Uterus (tissue), 4 donors: Measurements from ENCODE around the gene PIM1. TPM values are rescaled to one million over a fixed set of nuclear protein-coding genes. Genes with fewer than 3 reads are reported as not detected.

ENCODE experiments used
- DNase-seq, 2 donors: peaks; one replicate each; pipeline ENCODE4 v3.0.0-alpha.2; 2019 to 2020
- H3K27ac ChIP-seq, 2 donors: fragments of 200-600 bp; sonication (generic); 1 replicate in 1 of 2; 2 replicates in 1 of 2; pipeline ENCODE4 v1.5.1; 2016 to 2018
- H3K27me3 ChIP-seq, 2 donors: fragments of 200-600 bp; sonication (generic); one replicate each; pipeline ENCODE4 v1.5.1; 2018 to 2019; ENCODE audit warnings: control low read depth in 1 of 2
- H3K36me3 ChIP-seq, 2 donors: fragments of 200-600 bp; sonication (generic); one replicate each; pipeline ENCODE4 v1.5.1; 2019; ENCODE audit warnings: control low read depth in 1 of 2
- H3K4me1 ChIP-seq, 2 donors: fragments of 200-600 bp; sonication (generic); one replicate each; pipeline ENCODE4 v1.5.1; 2018 to 2019; ENCODE audit warnings: control low read depth in 1 of 2
- H3K4me3 ChIP-seq, 2 donors: fragments of 200-600 bp; sonication (generic); 1 replicate in 1 of 2; 2 replicates in 1 of 2; pipeline ENCODE4 v1.5.1; 2018 to 2019; ENCODE audit warnings: mild to moderate bottlenecking in 1 of 2
- H3K9me3 ChIP-seq, 2 donors: fragments of 200-600 bp; sonication (generic); one replicate each; pipeline ENCODE4 v1.5.1; 2019; ENCODE audit warnings: control low read depth in 1 of 2
- CTCF ChIP-seq, 4 experiments: fragments of 200-600 bp in 2 of 4; fragments of 450-650 bp in 2 of 4; sonication (generic) in 2 of 4; IDR thresholded peaks; one replicate each; pipeline ENCODE4 v1.5.1; 2016 to 2019; ENCODE audit warnings: antibody characterized with exemption in 4 of 4, mild to moderate bottlenecking in 2 of 4, moderate library complexity in 1 of 4
- POLR2A ChIP-seq, 2 donors: fragments of 450-650 bp; IDR thresholded peaks; one replicate each; pipeline ENCODE4 v1.6.1; 2016; ENCODE audit warnings: antibody characterized with exemption in 2 of 2, mild to moderate bottlenecking in 1 of 2, moderate library complexity in 1 of 2
- intact Hi-C: fragments of 100-400 bp; cut with DNase I; formaldehyde crosslinking; loops from one replicate; pipeline ENCODE4 v1.15.1; 2023; ENCODE audit warnings: low total_unique reads
- total RNA-seq, 4 donors: library from RNA; depleted of rRNA in 3 of 4; stranded (reverse); fragments of >200 nt in 3 of 4; gene quantifications; one replicate each; pipeline versions ENCODE4 v1.1.0 to v1.2.4, GENCODE V29; 2014 to 2023
- donor health status: DM: yes; HTN: yes; CAD: no.

Gene PIM1
- total RNA-seq, 4 donors from 2014 or later, result 2.0 to 44.5 (median 28.8) TPM

GRCh38 chr6:37134396-37135191 lies 35.4 kb upstream of the PIM1 start:
- Histone ChIP-seq H3K4me3 (no peak overlapping the region), H3K4me1 (peaks cover 0 to 11% of the 10 kb centered on the region in 2 donors), H3K36me3 (no peaks in the 10 kb centered on the region), H3K9me3 (no peaks in the 10 kb centered on the region), H3K27ac (peak overlapping the region; percentile 77 to 91), H3K27me3 (no peaks in the 10 kb centered on the region)
- TF ChIP-seq CTCF (IDR thresholded peaks at IDR 0.05), result no peak
- no peak for TF ChIP-seq POLR2A (IDR thresholded peaks at IDR 0.05)
- intact Hi-C loops, result no loop called here
- DNase-seq, result peak; percentile 28 to 70

GRCh38 chr6:37135835-37136694 lies 33.9 kb upstream of the PIM1 start:
- TF ChIP-seq CTCF (IDR thresholded peaks at IDR 0.05) (no peak), POLR2A (IDR thresholded peaks at IDR 0.05) (no peak)
- intact Hi-C loops, result no loop called here
- Histone ChIP-seq H3K36me3 (no peaks in the 10 kb centered on the region), H3K27ac (peak overlapping the region; percentile 85 to 91), H3K9me3 (no peaks in the 10 kb centered on the region), H3K4me3 (no peak overlapping the region), H3K4me1 (peaks cover 3 to 6% of the 10 kb centered on the region in 2 donors), H3K27me3 (no peaks in the 10 kb centered on the region)
- DNase-seq, result no peak

DNA sequence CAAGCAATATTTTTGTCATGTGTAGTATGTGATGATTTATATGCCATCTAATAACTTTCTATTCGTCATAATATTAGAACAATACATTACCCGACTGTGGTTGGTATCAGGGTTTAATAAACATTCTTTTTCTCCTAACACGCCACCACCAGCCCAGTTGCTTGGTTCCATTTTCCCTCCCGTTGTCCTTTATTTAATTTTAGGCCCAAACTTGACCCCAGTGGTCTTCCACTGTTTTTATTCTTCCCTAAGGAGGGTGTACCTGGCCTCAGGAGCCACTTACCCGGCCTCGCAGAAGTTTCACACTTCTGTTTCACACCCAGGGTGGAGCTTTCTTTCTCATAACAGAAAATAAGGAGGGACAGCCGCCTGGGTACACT lies 33.1 kb upstream of the PIM1 start:
- TF ChIP-seq POLR2A (IDR thresholded peaks at IDR 0.05), result no peak
- TF ChIP-seq CTCF (IDR thresholded peaks at IDR 0.05), result no peak
- H3K4me1 ChIP-seq, result peaks cover 0 to 3% of the 10 kb centered on the region in 2 donors
- peak overlapping the region; percentile 85 to 91 for H3K27ac ChIP-seq
- DNase-seq, result no peak
- intact Hi-C loops, result no loop called here
- H3K27me3 ChIP-seq, result no peaks in the 10 kb centered on the region
- no peaks in the 10 kb centered on the region for H3K9me3 ChIP-seq
- no peak overlapping the region for H3K4me3 ChIP-seq
- H3K36me3 ChIP-seq, result no peaks in the 10 kb centered on the region

DNA sequence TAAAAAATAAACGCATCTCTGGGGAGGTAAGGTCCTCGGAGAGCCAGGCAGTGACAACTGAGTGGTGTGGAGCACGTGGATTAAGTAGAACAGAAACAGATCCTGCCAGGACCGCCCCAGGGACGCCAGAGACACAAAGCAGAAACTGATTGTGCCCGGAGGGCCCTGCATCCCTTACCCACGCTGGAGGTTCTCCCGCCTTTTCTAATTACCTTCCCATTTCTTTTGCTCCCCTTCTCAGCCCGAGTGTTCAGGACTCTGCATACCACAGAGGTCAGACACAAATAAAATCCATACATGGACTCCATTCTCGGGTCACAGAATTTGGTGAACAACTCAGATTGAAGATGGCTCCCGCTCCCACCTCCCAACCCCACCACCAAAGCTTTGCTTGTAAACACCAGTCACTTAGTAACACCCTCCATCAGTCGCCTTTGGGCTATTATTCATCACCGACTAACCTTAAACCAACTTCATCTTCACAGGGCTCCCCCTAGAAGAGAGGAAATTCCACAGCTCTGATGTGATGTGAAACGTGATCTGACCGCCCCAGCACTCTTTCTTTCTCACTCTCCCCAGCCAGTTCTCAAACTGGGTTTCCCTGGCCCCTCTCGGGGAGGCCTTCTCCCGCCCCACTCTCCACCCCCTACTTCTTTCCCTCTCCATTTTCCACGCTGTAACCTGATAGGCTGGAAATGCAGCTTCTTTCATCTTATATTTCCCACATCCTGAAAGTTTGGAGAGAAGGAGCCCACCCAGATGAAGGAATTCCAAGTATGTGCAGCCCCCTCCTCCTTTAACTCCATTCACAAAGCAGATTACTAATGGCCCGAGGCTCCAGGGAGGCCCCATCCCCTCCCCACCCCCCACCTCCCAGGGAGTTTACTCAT lies 32.5 kb upstream of the PIM1 start:
- DNase-seq, result peak; percentile 58 to 76
- Histone ChIP-seq H3K27me3 (no peaks in the 10 kb centered on the region), H3K36me3 (no peaks in the 10 kb centered on the region), H3K4me1 (peaks cover 0 to 7% of the 10 kb centered on the region in 2 donors), H3K4me3 (no peak overlapping the region), H3K9me3 (no peaks in the 10 kb centered on the region), H3K27ac (peak overlapping the region; percentile 85 to 91)
- TF ChIP-seq CTCF (IDR thresholded peaks at IDR 0.05), result no peak
- no peak for TF ChIP-seq POLR2A (IDR thresholded peaks at IDR 0.05)
- intact Hi-C loops, result no loop called here
